HG03521 (cell line): ENCODE measurements around the gene IL7R.
"Not testable (repeated sequence)": the region's sequence is repeated elsewhere in the genome, so short reads cannot be mapped to it uniquely, and the experiment has no call there.

ENCODE experiments used
- ATAC-seq: cut with Tn5 transposase; IDR thresholded peaks from one replicate; pipeline ENCODE4 v1.9.1; 2021; ENCODE audit warnings: mild to moderate bottlenecking, moderate library complexity; ENCODE audit not compliant: unreplicated experiment

IL7R gene

DNA sequence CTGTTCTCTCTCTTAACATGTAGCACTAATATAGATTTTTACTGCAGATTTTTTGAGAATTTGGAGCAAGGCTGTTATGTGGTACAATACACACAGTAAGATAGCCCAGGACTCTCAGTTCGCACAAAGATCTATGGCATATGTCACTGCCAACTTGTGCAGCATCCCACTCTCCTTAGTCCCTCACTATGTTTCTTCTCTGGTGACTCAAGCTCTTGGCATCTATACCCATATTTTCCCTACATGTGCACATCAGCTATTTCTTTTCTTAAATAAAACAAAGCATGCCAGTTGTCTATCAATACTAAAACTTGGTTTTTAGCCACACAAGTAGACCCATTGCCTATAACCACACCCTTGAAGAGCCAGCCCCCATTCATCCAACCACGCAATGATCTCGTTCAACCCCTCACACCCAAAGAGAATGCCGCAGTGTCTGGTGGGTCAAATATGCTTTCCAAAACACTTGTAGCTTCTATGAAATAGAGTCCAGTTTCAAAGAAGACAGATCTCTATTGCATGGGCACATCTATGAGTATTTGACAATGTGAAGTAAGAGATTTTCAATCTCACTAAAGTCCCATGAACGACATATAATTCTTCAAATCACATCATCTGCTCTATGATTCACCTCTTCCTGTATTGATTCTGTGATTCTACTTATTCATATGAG lies 18.2 kb upstream of the IL7R start:
- ATAC-seq, result no peak

DNA sequence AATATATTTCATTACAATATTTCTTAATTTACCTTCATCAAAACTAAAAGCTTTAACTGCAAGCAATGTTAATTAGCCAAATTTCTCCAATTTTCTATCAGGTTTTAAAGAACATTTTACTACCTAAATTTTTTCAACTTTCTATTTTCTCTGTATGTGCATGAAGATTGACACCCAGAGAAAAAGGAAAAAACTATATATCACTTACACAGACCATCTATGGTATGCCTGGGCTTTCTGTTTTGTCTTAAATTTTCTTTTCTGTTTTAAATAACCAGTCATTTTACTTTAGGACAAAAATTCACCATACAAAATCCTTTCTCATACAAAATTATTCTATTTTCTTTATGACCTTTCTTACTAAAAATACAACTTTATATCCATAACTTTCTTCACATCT lies 13.8 kb upstream of the IL7R start:
- ATAC-seq, result no peak

DNA sequence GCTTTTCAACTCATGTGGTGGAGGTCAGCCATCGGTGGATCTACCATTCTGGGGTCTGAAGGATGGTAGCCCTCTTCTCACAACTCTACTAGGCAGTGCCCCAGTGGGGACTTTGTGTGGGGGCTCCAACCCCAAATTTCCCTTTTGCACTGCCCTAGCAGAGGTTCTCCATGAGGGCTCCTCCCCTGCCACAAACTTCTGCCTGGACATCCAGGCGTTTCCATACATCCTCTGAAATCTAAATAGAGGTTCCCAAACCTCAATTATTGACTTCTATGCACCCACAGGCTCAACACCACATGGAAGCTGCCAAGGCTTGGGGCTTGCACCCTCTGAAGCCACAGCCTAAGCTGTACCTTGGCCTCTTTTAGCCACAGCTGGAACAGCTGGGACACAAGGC lies 11.2 kb upstream of the IL7R start:
- not testable (repeated sequence) for ATAC-seq

DNA sequence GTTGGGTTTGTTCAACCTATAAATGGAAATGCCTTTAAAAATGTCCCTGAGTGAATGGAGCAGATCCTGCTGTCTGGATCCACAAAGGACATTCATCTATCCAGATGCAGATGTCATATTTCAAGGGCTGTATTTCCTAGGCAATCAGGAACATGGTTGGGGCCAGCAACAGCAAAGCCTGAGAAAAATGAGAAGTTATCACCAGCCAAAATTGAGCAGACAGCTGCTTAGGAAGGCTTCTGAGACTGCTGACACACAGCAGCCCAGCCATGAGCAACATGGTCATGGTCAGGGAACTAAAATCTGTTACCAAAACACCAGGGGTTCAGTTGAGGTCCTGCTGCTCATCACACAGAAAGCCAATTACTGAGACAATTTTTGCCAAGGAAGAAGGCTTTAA lies 9.2 kb upstream of the IL7R start:
- no peak for ATAC-seq

DNA sequence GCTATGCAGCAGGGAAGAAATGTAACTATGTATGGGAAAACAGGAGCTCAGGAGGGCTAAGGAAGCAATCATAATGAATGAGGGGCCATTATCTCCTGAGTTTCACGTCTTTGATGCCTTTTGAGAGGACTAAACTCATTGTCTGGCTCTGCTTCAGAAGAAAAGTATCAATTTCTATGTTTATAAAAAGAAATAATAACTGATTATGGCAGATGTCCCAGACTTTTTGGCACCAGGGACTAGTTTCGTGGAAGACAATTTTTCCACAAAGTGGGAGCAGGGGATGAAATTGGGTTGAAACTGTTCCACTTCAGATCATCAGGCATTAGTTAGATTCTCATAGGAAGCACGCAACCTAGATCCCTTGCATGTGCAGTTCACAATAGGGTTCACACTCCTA lies 8.7 kb upstream of the IL7R start:
- no peak for ATAC-seq

DNA sequence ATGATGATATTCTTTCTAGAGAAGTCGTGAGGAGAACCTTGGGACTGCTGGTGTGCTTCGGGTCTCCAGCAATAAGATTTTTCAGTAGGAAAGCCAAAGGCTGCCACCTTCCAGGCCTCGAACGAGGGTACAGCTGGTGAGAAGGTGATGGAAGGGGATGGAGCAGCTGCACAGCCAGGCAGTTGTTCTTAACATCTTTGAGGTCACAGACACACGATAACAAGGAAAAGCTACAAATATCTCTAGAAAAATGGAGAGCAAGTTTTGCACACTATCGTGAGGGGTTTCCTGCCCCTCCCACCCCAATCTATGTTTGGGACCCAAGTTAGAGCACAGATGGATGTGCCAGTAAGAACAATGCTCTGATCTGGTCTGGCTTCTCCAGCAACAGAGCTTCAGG lies 6.8 kb upstream of the IL7R start:
- no peak for ATAC-seq

DNA sequence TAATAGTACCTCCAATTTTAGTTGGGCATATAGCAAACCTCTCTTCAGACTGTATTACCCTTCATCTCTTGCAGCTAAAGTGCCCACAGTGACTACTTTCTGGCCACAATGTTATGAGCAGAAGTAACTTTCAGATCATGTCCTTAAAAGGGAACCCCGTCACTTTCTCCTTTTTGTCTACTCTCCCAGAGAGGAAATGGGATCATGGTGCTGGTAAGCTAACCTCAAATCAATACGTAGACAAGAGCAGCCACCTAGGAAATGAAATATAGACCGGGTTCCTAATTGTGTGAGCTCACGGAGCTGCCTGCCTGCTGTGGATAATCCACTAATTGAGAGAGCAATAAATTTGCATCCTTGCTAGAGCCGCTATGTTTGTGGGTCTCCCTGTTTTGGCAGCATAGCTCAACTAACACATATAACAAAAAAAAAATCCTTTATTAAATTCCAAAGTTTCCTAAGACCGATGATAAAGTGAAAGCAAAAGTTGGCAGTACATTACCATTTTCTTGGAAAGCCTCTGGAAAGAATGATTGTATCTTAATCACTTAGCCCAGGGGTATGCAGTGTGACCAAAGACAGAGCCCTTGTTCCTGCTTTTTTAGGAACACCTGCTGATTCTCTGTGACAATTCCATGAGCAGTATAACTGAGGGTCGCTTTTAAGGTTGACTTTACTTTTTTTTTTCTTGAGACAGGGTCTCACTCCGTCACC lies 5.6 kb upstream of the IL7R start:
- ATAC-seq, result no peak

DNA sequence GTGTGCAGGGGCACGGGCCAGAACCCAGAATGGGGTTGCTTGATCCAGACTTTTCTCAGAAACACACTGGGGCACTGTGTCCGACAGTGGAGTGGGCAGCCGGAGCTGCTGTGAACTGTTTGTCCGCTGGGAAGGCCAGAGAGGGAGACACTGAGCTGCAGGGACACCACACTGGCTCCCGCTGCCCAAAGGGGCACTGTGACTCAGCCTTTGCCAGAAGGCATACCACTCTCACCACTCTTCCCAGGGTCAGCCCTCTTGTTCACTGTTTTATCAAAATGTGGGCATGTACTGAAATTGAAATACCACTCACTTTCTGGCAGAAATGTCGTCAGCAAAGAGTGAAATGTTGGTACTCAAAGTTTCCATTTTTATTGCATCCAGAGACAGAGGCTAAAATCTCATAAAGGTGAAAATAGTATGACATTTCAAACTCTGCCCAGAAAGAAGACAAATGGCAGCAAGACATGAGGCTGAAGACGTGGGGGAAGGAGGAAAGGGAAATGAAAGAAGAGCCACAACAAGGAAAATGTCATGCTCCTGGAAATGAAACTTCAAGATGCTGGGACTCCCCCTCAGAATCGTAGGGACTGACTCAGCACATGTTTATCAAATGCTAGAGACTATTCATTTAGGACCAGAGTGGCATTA lies 4.5 kb upstream of the IL7R start:
- ATAC-seq, result no peak

DNA sequence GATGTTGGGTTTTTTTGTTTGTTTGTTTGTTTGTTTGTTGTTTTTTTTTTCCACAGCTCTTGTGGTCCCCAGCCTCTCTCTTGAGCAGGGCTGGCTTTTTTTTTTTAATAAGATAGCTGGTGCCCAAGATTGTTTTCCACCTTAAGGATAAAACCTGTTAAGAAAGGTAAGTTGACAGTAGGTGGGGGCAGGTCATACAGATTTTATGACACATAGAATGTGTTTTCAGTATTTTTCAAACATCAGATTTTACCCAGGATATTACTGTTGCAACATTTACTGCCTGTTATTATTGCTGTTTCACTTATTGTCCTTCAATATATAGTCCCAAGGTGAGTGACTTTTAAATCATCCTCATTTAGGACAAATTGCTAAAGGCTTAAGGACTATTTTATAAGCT lies 3.9 kb upstream of the IL7R start:
- ATAC-seq, result no peak

DNA sequence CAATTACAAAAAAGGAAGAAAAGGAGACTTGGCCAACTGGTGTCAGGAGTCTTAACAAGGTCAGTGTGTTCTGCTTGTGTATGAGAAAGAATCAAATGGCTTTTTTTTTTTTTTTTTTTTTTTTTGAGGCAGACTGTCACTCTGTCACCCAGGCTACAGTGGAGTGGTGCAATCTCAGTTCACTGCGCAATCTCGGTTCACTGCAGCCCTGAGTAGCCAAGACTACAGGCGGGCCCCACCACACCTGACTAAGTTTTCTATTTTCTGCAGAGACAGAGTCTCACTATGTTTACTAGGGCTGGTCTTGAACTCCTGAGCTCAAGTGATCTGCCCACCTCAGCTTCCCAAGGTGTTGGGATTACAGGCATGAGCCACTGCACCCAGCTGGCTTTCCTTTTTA lies 3.1 kb upstream of the IL7R start:
- ATAC-seq, result no peak

DNA sequence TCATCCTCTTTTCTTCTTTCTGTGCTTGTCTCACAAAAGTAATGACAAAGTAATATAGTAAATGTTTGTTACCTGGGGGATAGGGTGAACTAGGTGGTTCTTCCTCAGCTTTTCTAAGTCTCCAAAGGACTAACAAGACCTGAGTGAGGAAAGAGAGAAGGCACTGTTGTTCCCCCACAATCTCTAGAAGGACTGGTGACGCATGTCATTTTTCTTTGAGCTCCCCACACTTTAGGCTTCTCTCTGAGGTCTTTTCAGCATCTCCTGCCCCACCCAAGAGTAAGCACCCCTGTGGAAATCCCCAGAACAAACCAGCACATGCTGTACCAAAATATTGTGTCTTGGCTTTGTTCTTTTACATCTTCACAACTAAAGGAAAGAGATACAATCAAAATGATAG lies 2.4 kb upstream of the IL7R start:
- ATAC-seq, result no peak

DNA sequence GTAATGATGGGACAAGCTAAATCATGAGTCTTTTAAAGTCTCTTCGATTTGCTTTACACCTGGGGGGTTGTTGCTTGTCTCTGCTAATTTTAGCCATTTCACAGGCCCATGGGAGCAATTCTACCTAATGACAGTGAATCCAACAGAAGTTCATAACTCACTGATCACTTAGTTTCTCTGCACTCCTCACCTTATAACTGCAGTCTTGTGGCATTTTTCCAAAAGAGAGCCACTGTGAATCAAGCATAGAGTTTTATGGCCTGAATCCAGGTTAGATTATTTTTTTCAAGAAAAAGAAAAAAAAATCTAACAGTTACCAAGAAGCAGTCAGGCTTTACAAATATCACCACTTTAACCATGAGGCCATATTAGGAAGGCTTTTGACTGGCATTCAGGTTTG lies 1.5 kb upstream of the IL7R start:
- no peak for ATAC-seq

DNA sequence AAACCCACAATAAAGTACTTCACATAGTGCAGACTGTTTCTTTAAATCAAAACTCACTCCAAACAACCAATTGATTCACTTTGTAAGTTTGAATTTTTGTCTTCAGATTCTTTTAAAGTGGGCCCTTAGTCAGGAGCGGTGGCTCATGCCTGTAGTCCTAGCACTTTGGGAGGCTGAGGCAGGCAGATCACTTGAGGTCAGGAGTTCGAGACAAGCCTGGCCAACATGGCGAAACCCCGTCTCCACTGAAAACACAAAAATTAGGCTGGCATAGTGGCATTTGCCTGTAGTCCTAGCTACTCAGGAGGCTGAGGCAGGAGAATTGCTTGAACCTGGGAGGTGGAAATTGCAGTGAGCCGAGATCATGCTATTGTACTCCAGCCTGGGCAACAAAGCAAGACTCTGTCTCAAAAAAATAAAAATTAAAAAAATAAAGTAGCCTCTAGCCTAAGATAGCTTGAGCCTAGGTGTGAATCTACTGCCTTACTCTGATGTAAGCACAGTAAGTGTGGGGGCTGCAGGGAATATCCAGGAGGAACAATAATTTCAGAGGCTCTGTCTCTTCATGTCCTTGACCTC lies 416 bp upstream of the IL7R start:
- not testable (repeated sequence) for ATAC-seq

DNA sequence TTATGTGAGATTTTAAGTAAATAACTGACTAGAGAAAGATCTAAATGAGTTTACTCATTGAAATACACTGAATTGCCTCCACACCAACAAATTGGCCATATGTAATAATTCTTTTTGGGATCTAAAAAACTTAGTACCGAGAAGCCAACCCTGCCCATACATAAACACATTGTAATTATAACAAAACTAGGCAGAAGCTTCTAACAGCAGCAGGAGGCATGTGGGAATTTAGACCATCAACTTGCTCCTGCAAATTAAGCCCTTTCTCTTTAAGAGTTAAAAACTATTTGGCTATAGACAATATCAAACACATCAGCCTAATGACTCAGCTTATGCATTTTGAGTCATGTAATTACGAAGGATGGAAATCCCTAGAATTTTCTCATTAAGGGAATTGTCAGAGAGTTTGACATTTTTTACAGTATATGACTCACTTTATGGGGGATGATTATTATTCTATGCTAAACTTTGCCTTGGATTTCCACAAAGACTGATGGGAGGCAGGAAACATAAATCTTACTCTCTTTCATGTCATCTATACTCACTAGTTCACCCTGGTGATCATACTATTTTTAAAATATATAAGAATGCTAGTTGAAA lies 1.0 kb downstream of the IL7R start:
- no peak for ATAC-seq

DNA sequence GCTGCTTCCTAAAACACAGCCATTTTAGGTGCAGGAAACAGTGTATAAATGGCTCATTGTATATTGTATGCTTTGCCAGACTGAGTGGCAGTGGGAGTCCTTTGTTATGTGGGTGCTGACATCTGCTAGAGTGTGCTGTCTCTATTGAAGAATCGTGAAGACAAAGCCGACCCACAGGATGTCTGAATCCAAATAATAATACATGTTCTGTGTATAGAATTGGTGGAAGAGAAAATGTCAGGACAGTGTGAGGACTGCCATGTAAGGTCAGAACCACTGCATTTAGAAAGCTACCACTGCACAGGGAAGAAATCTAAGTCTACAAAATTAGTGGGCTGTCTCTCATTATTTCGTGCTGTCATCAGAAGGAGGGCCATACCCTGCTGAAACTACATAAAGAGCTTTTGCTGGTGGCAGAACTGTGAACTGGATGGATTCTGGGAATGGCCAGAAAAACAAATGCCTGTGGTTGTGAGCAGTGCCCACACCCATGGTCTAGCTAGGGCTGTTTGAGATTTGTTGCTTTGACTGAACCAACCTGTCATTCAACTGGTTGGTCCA lies 2.5 kb downstream of the IL7R start:
- no peak for ATAC-seq

DNA sequence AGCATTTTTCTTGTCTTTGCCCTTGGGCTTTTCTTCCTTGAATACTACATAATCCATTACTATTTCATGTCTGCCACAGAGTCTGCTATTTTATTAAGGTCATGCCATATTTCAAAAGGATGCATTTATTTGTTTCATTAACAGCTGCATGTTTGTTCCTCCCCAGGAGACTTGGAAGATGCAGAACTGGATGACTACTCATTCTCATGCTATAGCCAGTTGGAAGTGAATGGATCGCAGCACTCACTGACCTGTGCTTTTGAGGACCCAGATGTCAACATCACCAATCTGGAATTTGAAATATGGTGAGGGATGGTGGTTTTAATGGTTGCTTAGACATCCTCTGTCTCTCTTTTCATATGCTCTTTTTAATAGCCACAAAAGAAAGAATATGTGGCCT lies 4.0 kb downstream of the IL7R start:
- no peak for ATAC-seq

DNA sequence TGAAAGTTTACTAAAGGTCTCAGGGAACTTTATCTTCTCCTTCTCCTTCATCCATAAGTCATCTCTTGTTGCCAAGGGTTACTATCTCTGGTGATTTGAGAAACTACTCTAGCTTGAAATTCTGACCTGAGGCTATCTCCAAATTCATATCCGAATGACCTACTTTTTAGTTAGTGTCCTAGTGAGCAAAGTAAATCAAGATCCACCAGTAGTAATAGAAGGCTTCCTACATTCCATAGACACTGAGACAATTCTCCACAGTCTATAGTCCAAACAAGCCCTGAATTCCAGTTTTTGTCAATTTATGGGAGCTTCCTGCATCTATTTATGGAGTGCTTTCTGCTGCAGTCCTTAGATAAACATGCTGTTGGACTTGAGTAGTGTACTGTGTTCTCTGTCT lies 5.0 kb downstream of the IL7R start:
- no peak for ATAC-seq

DNA sequence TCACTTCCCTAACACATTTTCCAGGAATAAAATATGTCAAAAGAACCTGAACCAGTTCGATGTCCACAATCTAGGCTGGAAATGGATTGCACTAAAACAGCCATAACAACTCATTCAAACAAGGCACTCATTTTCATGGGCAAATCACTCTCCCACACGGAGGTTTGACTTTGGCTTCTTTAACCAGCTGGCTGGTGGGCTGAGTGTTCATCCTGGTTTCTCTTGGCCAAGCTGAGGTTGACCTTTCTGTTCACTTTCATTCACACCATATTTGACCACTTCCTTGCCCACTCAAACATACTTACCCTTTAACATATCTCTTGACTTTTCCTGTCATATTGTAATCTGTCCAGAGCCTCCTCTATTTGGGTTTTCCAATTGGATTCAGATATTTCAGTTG lies 5.4 kb downstream of the IL7R start:
- ATAC-seq, result no peak

DNA sequence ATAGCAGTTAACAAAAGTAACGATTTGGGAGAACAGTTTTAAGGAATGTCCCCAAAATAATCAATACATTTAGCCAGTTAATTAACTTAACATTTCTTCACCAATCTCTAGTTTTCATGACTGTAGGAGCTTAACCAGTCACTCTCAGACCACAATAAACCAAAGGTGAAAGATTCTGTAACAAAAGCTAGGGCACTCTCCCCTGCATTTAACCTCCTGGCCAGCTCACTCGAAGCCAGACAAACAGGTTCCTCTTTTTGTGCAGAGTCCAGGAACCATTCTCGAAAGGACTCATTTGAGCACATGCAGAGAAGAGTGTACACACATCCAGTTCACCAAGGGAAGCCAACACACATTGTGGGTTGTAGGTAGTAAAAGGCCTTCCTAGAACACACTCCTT lies 6.5 kb downstream of the IL7R start:
- ATAC-seq, result no peak

DNA sequence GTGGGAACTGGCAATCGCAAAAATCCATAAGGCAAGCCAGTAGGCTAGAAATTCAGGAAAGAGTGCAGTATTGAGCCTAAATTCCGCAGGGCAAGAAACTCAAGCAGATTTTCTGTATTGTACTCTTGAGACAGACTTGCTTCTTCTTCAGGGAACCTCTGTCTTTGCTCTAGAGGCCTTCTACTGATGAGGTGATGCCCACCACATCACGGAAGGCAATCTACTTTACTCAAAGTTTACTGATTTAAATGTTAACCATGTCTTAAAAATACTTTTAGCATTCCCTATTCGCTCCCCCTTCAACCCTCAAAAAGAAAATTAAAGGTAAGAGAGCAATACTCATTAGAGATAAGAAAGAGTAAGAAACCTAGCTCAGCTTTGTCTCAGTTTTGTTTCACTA lies 11.3 kb downstream of the IL7R start:
- ATAC-seq, result no peak

DNA sequence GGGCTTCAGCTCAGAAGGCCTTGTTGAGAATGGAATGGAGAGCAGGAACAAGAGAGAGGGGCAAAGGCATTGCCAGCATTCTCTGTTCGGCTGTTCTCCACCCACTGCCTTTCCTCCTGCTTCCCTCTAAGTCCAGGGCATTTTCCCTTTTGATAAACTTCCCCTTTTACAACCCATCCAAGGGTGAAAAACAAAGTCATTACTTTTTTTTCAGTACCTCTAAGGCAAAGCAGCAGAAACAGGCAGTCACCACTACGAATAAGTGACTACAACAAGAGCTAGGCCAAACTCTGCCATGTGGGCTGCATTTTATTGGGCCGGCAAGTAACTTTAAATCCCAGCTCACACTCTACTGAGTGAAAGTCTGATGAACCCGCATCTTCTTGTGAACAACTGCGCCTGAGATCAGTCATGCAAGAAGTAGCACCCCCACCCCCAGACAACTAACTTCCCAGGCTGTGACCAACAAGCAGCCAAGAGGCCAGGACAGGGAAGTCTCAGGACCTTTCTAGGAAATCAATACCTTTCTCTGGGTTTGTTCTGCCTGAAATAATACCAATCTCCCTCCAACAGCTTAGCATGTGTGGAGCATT lies 13.1 kb downstream of the IL7R start:
- no peak for ATAC-seq
